ENCODE results near the gene DAB2IP.
"Not testable (repeated sequence)": the region's sequence is repeated elsewhere in the genome, so short reads cannot be mapped to it uniquely, and the experiment has no call there.

DAB2IP gene

GRCh38 chr9:121783111-121783510, 131.7 kb downstream of the DAB2IP start:
- in situ Hi-C loops (cut with HindIII; ENCODE audit: low pct_ligation_motif_present, low pct_unique_long_range_greater_than_20kb, low sequenced_read_pairs), result no loop called here
- DNase-seq, result no peak

GRCh38 chr9:121783521-121784507, 132.4 kb downstream of the DAB2IP start:
- in situ Hi-C loops (cut with HindIII; ENCODE audit: low pct_ligation_motif_present, low pct_unique_long_range_greater_than_20kb, low sequenced_read_pairs), result no loop called here
- DNase-seq, result no peak

- no peak for DNase-seq
- in situ Hi-C loops (cut with HindIII; ENCODE audit: low pct_ligation_motif_present, low pct_unique_long_range_greater_than_20kb, low sequenced_read_pairs), result no loop called here
These were observed 133.4 kb downstream of the DAB2IP start for GRCh38 chr9:121784731-121785411.

GRCh38 chr9:121785673-121786542, 134.5 kb downstream of the DAB2IP start:
- DNase-seq, result no peak
- in situ Hi-C loops (cut with HindIII; ENCODE audit: low pct_ligation_motif_present, low pct_unique_long_range_greater_than_20kb, low sequenced_read_pairs), result no loop called here

- no peak for DNase-seq
- in situ Hi-C loops (cut with HindIII; ENCODE audit: low pct_ligation_motif_present, low pct_unique_long_range_greater_than_20kb, low sequenced_read_pairs), result no loop called here
These were observed 135.1 kb downstream of the DAB2IP start for GRCh38 chr9:121786543-121786948.

GRCh38 chr9:121786998-121787422, 135.6 kb downstream of the DAB2IP start:
- in situ Hi-C loops (cut with HindIII; ENCODE audit: low pct_ligation_motif_present, low pct_unique_long_range_greater_than_20kb, low sequenced_read_pairs), result no loop called here
- no peak for DNase-seq

- in situ Hi-C loops (cut with HindIII; ENCODE audit: low pct_ligation_motif_present, low pct_unique_long_range_greater_than_20kb, low sequenced_read_pairs), result no loop called here
- no peak for DNase-seq
These were observed 137.4 kb downstream of the DAB2IP start for GRCh38 chr9:121788686-121789366.

- in situ Hi-C loops (cut with HindIII; ENCODE audit: low pct_ligation_motif_present, low pct_unique_long_range_greater_than_20kb, low sequenced_read_pairs), result no loop called here
- DNase-seq, result no peak
These were observed 139.4 kb downstream of the DAB2IP start for GRCh38 chr9:121790841-121791240.

- DNase-seq; in situ Hi-C loops (cut with HindIII; ENCODE audit: low pct_ligation_motif_present, low pct_unique_long_range_greater_than_20kb, low sequenced_read_pairs): not testable (repeated sequence)
These were observed 141.0 kb downstream of the DAB2IP start for GRCh38 chr9:121792476-121792875.

- in situ Hi-C loops (cut with HindIII; ENCODE audit: low pct_ligation_motif_present, low pct_unique_long_range_greater_than_20kb, low sequenced_read_pairs); DNase-seq: not testable (repeated sequence)
These were observed 142.9 kb downstream of the DAB2IP start for GRCh38 chr9:121794334-121794733.

- in situ Hi-C loops (cut with HindIII; ENCODE audit: low pct_ligation_motif_present, low pct_unique_long_range_greater_than_20kb, low sequenced_read_pairs), result no loop called here
- no peak for DNase-seq
These were observed 145.6 kb downstream of the DAB2IP start for GRCh38 chr9:121797081-121797480.

GRCh38 chr9:121798941-121799340, 147.5 kb downstream of the DAB2IP start:
- in situ Hi-C loops (cut with HindIII; ENCODE audit: low pct_ligation_motif_present, low pct_unique_long_range_greater_than_20kb, low sequenced_read_pairs), result no loop called here
- no peak for DNase-seq

GRCh38 chr9:121800376-121800775, 148.9 kb downstream of the DAB2IP start:
- DNase-seq, result no peak
- in situ Hi-C loops (cut with HindIII; ENCODE audit: low pct_ligation_motif_present, low pct_unique_long_range_greater_than_20kb, low sequenced_read_pairs), result no loop called here

- no peak for DNase-seq
- in situ Hi-C loops (cut with HindIII; ENCODE audit: low pct_ligation_motif_present, low pct_unique_long_range_greater_than_20kb, low sequenced_read_pairs), result no loop called here
These were observed 150.1 kb downstream of the DAB2IP start for GRCh38 chr9:121801579-121801978.

- in situ Hi-C loops (cut with HindIII; ENCODE audit: low pct_ligation_motif_present, low pct_unique_long_range_greater_than_20kb, low sequenced_read_pairs), result no loop called here
- DNase-seq, result no peak
These were observed 151.3 kb downstream of the DAB2IP start for GRCh38 chr9:121802753-121803152.

GRCh38 chr9:121807069-121807822, 155.8 kb downstream of the DAB2IP start:
- DNase-seq, result no peak
- in situ Hi-C loops (cut with HindIII; ENCODE audit: low pct_ligation_motif_present, low pct_unique_long_range_greater_than_20kb, low sequenced_read_pairs), result no loop called here

GRCh38 chr9:121807823-121808278, 156.4 kb downstream of the DAB2IP start:
- no peak for DNase-seq
- in situ Hi-C loops (cut with HindIII; ENCODE audit: low pct_ligation_motif_present, low pct_unique_long_range_greater_than_20kb, low sequenced_read_pairs), result no loop called here
